H9 (cell line): Measurements from ENCODE around the gene PRKAG1. TPM values are rescaled to one million over a fixed set of nuclear protein-coding genes. Genes with fewer than 3 reads are reported as not detected.

Experiments
- DNase-seq: peaks from one replicate; pipeline ENCODE4 v3.0.0-alpha.2; 2017
- H2AFZ ChIP-seq: one replicate; pipeline ENCODE4 v1.6.1; 2013; ENCODE audit warnings: mild to moderate bottlenecking, low read length, control low read depth, moderate library complexity
- H2AK5ac ChIP-seq: 2 replicates; pipeline ENCODE4 v1.6.1; 2013; ENCODE audit warnings: low read length, control low read depth, mixed read lengths; ENCODE audit not compliant: insufficient read length
- H2BK120ac ChIP-seq: one replicate; pipeline ENCODE4 v1.6.1; 2013; ENCODE audit warnings: low read depth, mild to moderate bottlenecking, low read length, control low read depth, inconsistent platforms; ENCODE audit not compliant: poor library complexity, severe bottlenecking
- H2BK12ac ChIP-seq: 2 replicates; pipeline ENCODE4 v1.6.1; 2013; ENCODE audit warnings: low read length, control low read depth, mixed read lengths, low read depth; ENCODE audit not compliant: insufficient read length
- H2BK15ac ChIP-seq: 2 replicates; pipeline ENCODE4 v1.6.1; 2013; ENCODE audit warnings: low read depth, low read length, control low read depth
- H2BK20ac ChIP-seq: one replicate; pipeline ENCODE4 v1.6.1; 2013; ENCODE audit warnings: low read depth, mild to moderate bottlenecking, low read length, control low read depth, inconsistent platforms; ENCODE audit not compliant: poor library complexity, severe bottlenecking
- H2BK5ac ChIP-seq: 2 replicates; pipeline ENCODE4 v1.6.1; 2013; ENCODE audit warnings: low read length, control low read depth, mixed read lengths; ENCODE audit not compliant: insufficient read length
- H3K14ac ChIP-seq: 2 replicates; pipeline ENCODE4 v1.6.1; 2013; ENCODE audit warnings: low read length, control low read depth; ENCODE audit not compliant: insufficient read depth
- H3K18ac ChIP-seq: 2 replicates; pipeline ENCODE4 v1.6.1; 2013; ENCODE audit warnings: low read depth, mild to moderate bottlenecking, mixed read lengths, low read length, control low read depth; ENCODE audit not compliant: insufficient read length
- H3K23ac ChIP-seq: 2 replicates; pipeline ENCODE4 v1.6.1; 2013; ENCODE audit warnings: low read length, control low read depth, mixed read lengths, low read depth; ENCODE audit not compliant: insufficient read length
- H3K23me2 ChIP-seq: 2 replicates; pipeline ENCODE4 v1.6.1; 2013; ENCODE audit warnings: low read depth, mild to moderate bottlenecking, mixed read lengths, low read length, control low read depth; ENCODE audit not compliant: insufficient read length, poor library complexity, severe bottlenecking
- H3K27ac ChIP-seq: 2 replicates; pipeline ENCODE4 v1.5.1; 2013; ENCODE audit warnings: low read length, control low read depth, mixed read lengths, low read depth; ENCODE audit not compliant: insufficient read length
- H3K27me3 ChIP-seq: 2 replicates; pipeline ENCODE4 v1.6.1; 2013; ENCODE audit warnings: low read length, control low read depth, inconsistent platforms; ENCODE audit not compliant: insufficient read depth
- H3K4ac ChIP-seq: 2 replicates; pipeline ENCODE4 v1.6.1; 2013; ENCODE audit warnings: low read depth, mild to moderate bottlenecking, control low read depth, inconsistent platforms, low read length, moderate library complexity
- H3K4me1 ChIP-seq: 2 replicates; pipeline ENCODE4 v1.6.1; 2013; ENCODE audit warnings: low read length, control low read depth, inconsistent platforms; ENCODE audit not compliant: insufficient read depth
- H3K4me2 ChIP-seq: 2 replicates; pipeline ENCODE4 v1.6.1; 2013; ENCODE audit warnings: low read length, control low read depth, mixed read lengths; ENCODE audit not compliant: insufficient read length, insufficient read depth
- H3K56ac ChIP-seq: 2 replicates; pipeline ENCODE4 v1.6.1; 2013; ENCODE audit warnings: low read depth, mild to moderate bottlenecking, mixed read lengths, low read length, control low read depth; ENCODE audit not compliant: insufficient read length
- H3K79me1 ChIP-seq: 2 replicates; pipeline ENCODE4 v1.6.1; 2013; ENCODE audit warnings: low read depth, mild to moderate bottlenecking, moderate library complexity, low read length, control low read depth, inconsistent platforms; ENCODE audit not compliant: insufficient read depth, poor library complexity, severe bottlenecking
- H3K79me2 ChIP-seq: 2 replicates; pipeline ENCODE4 v1.6.1; 2013; ENCODE audit warnings: low read length, control low read depth, inconsistent platforms; ENCODE audit not compliant: insufficient read depth
- H3K9ac ChIP-seq: 2 replicates; pipeline ENCODE4 v1.6.1; 2013; ENCODE audit warnings: low read length, control low read depth, mixed read lengths; ENCODE audit not compliant: insufficient read length; ENCODE audit errors: extremely low read depth
- H3K9me3 ChIP-seq: one replicate; pipeline ENCODE4 v1.6.1; 2013; ENCODE audit warnings: low read depth, low read length, inconsistent platforms; ENCODE audit not compliant: control insufficient read depth
- H3T11ph ChIP-seq: one replicate; pipeline ENCODE4 v1.6.1; 2013; ENCODE audit warnings: mild to moderate bottlenecking, low read length, control low read depth, inconsistent platforms
- H4K20me1 ChIP-seq: one replicate; pipeline ENCODE4 v1.6.1; 2013; ENCODE audit not compliant: control insufficient read depth, insufficient read length, insufficient read depth
- H4K5ac ChIP-seq: 2 replicates; pipeline ENCODE4 v1.6.1; 2013; ENCODE audit warnings: low read depth, mild to moderate bottlenecking, mixed read lengths, low read length, control low read depth; ENCODE audit not compliant: insufficient read length
- H4K8ac ChIP-seq: replicated peaks from 2 replicates; pipeline ENCODE4 v1.6.1; 2013; ENCODE audit warnings: low read length, control low read depth, mixed read lengths, low read depth; ENCODE audit not compliant: insufficient read length
- H4K91ac ChIP-seq: 2 replicates; pipeline ENCODE4 v1.6.1; 2013; ENCODE audit warnings: low read depth, mild to moderate bottlenecking, moderate library complexity, mixed read lengths, low read length, control low read depth; ENCODE audit not compliant: insufficient read length
- H3K27ac Mint-ChIP-seq, 3 experiments: 2 replicates in 2 of 3; 3 replicates in 1 of 3; pipeline ENCODE4 v1.8.0; 2020 to 2021; ENCODE audit warnings: mixed read lengths in 3 of 3, mild to moderate bottlenecking in 1 of 3, moderate library complexity in 1 of 3
- H3K27me3 Mint-ChIP-seq: 2 replicates; pipeline ENCODE4 v1.8.0; 2021; ENCODE audit warnings: low read depth, mild to moderate bottlenecking, moderate library complexity, mixed read lengths
- H3K36me3 Mint-ChIP-seq, 3 experiments: 2 replicates in 2 of 3; 3 replicates in 1 of 3; pipeline ENCODE4 v1.8.0; 2020 to 2021; ENCODE audit warnings: low read depth in 3 of 3, mixed read lengths in 3 of 3; ENCODE audit not compliant: insufficient read depth in 1 of 3
- H3K4me1 Mint-ChIP-seq, 2 experiments: 2 replicates each; pipeline ENCODE4 v1.8.0; 2020; ENCODE audit warnings: mixed read lengths in 2 of 2
- H3K4me3 Mint-ChIP-seq, 2 experiments: 2 replicates in 1 of 2; 3 replicates in 1 of 2; pipeline ENCODE4 v1.8.0; 2020 to 2021; ENCODE audit warnings: mild to moderate bottlenecking in 2 of 2, mixed read lengths in 2 of 2, moderate library complexity in 1 of 2
- H3K9me3 Mint-ChIP-seq, 2 experiments: 2 replicates in 1 of 2; 3 replicates in 1 of 2; pipeline ENCODE4 v1.8.0; 2020; ENCODE audit warnings: mild to moderate bottlenecking in 2 of 2, mixed read lengths in 2 of 2, moderate library complexity in 1 of 2
- CTCF ChIP-seq: fragments of 200-600 bp; sonication (generic); conservative IDR thresholded peaks from 3 replicates; pipeline ENCODE4 v1.8.0; 2021; ENCODE audit warnings: antibody characterized with exemption, mild to moderate bottlenecking
- WGBS: extraction: QIAGEN DNeasy Blood & Tissue Kit; methylation state at CpG from one replicate; pipeline ENCODE4 v1.1.7; 2013; ENCODE audit warnings: missing lambda C conversion rate, low lambda C conversion rate, mixed read lengths; ENCODE audit not compliant: insufficient read length; ENCODE audit errors: extremely low coverage; 5-methylcytosine and 5-hydroxymethylcytosine counted together
- total RNA-seq: library from RNA; stranded (reverse); gene quantifications from 2 replicates; pipeline ENCODE4 v1.2.1, GENCODE V29; 2021

The PRKAG1 gene
- total RNA-seq, 1 experiment from 2014 or later, result 34.8 TPM

GRCh38 chr12:48999371-49000131, 19.0 kb downstream of the PRKAG1 start, which contains the start of gene DDN:
DDN (minus strand) TSS chr12:48999375; CDS start chr12:48999287, 88 bp downstream.
- Histone ChIP-seq H3K27me3 (peaks cover 37% of the 10 kb centered on the region; the same call in 1 of the 2 replicates), H4K8ac (no peak within 1 kb of the TSS), H3K56ac (no peak within 1 kb of the TSS), H3K23me2 (peaks cover 27% of the 10 kb centered on the region), H3K9me3 (no peaks in the 10 kb centered on the region), H3K9ac (no peak within 1 kb of the TSS), H3K18ac (no peak within 1 kb of the TSS), H3K79me1 (no peaks in the 10 kb centered on the region), H4K5ac (no peak within 1 kb of the TSS), H2AFZ (no peak within 1 kb of the TSS), H2BK5ac (no peak within 1 kb of the TSS), H2AK5ac (no peak within 1 kb of the TSS), H3K4me2 (peak within 1 kb of the TSS; percentile 58), H3K79me2 (no peaks in the 10 kb centered on the region), H3K27ac (no peak within 1 kb of the TSS), H3K14ac (no peak within 1 kb of the TSS), H2BK12ac (no peak within 1 kb of the TSS), H3T11ph (no peak within 1 kb of the TSS), H2BK20ac (no peak within 1 kb of the TSS), H2BK15ac (no peak within 1 kb of the TSS; the same call in 1 of the 2 replicates), H4K20me1 (no peaks in the 10 kb centered on the region), H2BK120ac (no peak within 1 kb of the TSS), H4K91ac (no peak within 1 kb of the TSS), H3K4me1 (no peaks in the 10 kb centered on the region), H3K4ac (no peak within 1 kb of the TSS), H3K23ac (no peak within 1 kb of the TSS)
- H3K4me3 Mint-ChIP-seq, result peak within 1 kb of the TSS; percentile 56 to 80
- H3K4me1 Mint-ChIP-seq, result peaks cover 13 to 33% of the 10 kb centered on the region in 2 experiments
- no peak within 1 kb of the TSS for H3K27ac Mint-ChIP-seq
- WGBS, result no CpG with 5 or more reads among the region's 30 CpGs
- H3K27me3 Mint-ChIP-seq, result peaks cover 69% of the 10 kb centered on the region
- 0 out of 5 replicates have a peak, but pooled peaks cover 0 to 4% of the 10 kb centered on the region in 2 experiments for H3K9me3 Mint-ChIP-seq
- DNase-seq, result peak; percentile 61
- peak; percentile 26; the same call in 2 of the 3 replicates for TF ChIP-seq CTCF
- H3K36me3 Mint-ChIP-seq, result peaks cover 6 to 13% (median 7%) of the 10 kb centered on the region in 3 experiments; a peak in 5 of 7 replicates
